Activated CD4-positive, alpha-beta T cell treated with anti-CD3 and anti-CD28 coated beads, Interleukin-2, amount 50 U/mL, for 16 hours (primary cell): ENCODE measurements around the gene MCAM.

Experiments
- DNase-seq: peaks from one replicate; pipeline ENCODE4 v3.0.0-alpha.2; 2020

Gene MCAM

GRCh38 chr11:119344291-119345010 lies 27.5 kb upstream of the MCAM start:
- no peak for DNase-seq

GRCh38 chr11:119343726-119344125 lies 26.8 kb upstream of the MCAM start:
- DNase-seq, result no peak

DNA sequence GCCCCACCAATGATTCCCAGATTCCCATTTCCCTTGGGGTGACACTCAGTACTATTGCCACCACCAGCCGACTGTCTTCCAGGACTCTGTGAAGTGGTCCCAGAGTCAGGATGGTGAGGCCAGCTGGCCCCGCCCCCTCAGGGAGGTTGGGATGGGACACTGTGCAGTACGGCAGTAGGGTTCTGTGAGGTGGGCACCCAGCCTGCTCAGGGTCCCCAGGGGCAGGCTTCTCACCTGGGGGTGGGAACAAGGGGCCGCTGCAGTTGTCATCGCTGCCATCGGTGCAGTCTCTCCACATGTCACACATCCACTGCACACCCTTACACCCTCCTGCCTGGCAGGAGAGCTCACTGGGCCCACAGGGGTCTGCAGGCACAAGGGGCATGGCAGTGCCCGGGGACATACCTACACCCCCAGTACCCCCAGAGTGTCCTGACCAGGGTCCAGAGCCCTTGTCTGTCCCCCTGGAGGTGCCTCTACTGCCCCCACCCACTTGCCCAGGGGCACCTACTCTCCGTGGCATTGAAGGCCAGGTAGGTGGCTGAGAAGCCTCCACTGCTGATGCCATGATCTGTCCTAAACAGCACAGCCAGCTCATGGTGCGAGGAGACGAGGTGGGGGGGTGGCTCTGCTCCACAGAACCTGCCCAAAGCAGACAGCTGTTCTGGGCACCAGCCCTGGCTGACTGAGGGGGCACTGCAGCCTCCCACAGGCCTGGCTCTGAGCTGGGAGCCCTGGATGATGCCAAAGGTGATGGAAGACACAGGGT lies 25.6 kb upstream of the MCAM start:
- no peak for DNase-seq

DNA sequence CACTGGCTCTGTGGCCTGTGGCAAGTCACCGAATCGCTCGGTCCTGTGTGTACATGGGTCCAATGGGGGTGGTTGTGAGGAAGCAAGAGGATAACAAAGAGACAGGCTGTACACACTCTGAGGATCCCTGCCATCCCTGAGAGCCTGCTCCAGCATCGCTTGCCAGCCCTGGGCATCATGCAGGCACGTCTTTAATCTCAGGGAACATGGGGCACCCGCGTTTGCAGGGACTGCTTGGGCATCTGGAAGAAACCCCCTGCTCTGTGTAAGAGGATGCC lies 25.0 kb upstream of the MCAM start:
- no peak for DNase-seq

- DNase-seq, result no peak
Measured at GRCh38 chr11:119341222-119342022, 24.5 kb upstream of the MCAM start.

GRCh38 chr11:119340335-119341221 lies 23.6 kb upstream of the MCAM start, which contains the start of gene C1QTNF5:
Gene C1QTNF5 (minus strand): TSS chr11:119340883. CDS start chr11:119340397, 486 bp downstream.
- no peak for DNase-seq

- no peak for DNase-seq
Measured at GRCh38 chr11:119339589-119340334, 22.8 kb upstream of the MCAM start.

- DNase-seq, result no peak
Measured at GRCh38 chr11:119338965-119339588, 22.1 kb upstream of the MCAM start.

- DNase-seq, result peak; percentile 79
Measured at GRCh38 chr11:119338318-119338890, 21.5 kb upstream of the MCAM start.

GRCh38 chr11:119337581-119338317 lies 20.8 kb upstream of the MCAM start:
- DNase-seq, result no peak

GRCh38 chr11:119336744-119337469 lies 20.0 kb upstream of the MCAM start:
- DNase-seq, result no peak

DNA sequence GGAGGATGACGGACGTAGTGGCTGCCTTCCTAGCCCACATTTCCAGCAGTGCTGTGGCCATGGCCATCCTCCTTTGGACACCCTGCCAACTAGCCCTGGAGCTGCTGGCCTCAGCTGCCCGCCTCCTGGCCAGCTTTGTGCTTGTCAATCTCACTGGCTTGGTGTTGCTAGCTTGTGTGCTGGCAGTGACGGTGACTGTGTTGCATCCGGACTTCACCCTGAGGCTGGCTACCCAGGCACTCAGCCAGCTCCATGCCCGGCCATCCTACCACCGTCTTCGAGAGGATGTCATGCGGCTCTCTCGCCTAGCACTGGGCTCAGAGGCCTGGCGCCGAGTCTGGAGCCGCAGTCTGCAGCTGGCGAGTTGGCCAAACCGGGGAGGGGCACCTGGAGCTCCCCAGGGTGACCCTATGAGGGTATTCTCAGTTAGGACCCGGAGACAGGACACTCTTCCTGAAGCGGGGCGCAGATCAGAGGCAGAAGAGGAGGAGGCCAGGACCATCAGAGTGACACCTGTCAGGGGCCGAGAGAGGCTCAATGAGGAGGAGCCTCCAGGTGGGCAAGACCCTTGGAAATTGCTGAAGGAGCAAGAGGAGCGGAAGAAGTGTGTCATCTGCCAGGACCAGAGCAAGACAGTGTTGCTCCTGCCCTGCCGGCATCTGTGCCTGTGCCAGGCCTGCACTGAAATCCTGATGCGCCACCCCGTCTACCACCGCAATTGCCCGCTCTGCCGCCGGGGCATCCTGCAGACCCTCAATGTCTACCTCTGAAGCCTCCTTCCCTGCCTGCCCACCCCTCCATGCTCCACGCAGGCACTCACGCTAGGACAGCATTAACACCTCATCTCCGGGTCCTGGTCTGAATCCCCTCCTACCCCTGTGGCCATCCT lies 19.0 kb upstream of the MCAM start:
- no peak for DNase-seq

- DNase-seq, result no peak
Measured at GRCh38 chr11:119335091-119335654, 18.2 kb upstream of the MCAM start.

DNA sequence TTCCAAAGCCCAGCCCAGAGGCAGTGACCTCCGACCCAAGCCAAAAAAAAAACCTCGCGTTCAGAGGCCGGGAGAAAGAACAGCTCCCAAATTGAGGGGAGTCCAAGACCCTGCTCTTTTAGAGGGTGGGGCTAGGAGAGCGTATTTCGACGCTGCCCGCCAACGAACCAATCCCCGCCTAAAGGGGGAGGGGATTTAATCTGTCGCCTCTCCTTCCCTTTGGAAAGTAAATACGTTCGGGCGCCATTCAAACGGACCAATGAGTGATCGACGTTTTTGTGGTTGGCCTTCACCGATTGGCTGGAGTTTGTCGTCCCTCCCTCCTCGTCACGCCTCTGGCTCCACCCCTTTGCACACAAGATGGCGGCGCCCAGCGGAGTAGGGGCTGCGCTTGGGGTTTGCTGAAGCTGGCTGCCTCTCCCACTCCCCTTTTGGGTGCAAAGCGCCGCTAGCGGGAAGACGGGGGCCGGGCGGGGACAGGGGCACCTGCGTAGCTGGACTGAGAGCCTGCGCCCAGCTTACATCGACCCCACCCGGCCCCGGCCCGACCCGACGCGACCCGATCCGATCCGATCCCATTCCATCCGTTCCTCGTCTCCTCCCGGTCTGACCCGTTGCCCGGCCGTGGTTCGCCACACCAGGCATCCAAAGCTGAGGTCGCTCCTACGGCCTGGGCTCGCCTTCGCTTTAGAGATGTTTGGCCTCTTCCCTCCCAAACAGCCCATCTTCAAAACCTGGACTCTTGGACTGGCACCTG lies 17.4 kb upstream of the MCAM start, which contains the start of gene RNF26:
TSS of gene RNF26 (plus strand) at position 354 of the 757 bp plus-strand sequence. CDS start 596 bp downstream, outside the sequence.
- DNase-seq, result peak; percentile 98

- DNase-seq, result no peak
Measured at GRCh38 chr11:119332111-119332765, 15.3 kb upstream of the MCAM start.

- no peak for DNase-seq
Measured at GRCh38 chr11:119330237-119330636, 13.3 kb upstream of the MCAM start.

GRCh38 chr11:119329320-119329719 lies 12.4 kb upstream of the MCAM start:
- no peak for DNase-seq
